ENCODE data around the gene SKAP1. TPM values are rescaled to one million over a fixed set of nuclear protein-coding genes. Genes with fewer than 3 reads are reported as not detected.
"Not testable (repeated sequence)": the region's sequence is repeated elsewhere in the genome, so short reads cannot be mapped to it uniquely, and the experiment has no call there.

Gene SKAP1
- total and polyA plus RNA-seq, 4 donors, result 1.4 to 4.9 (median 2.5) TPM

DNA sequence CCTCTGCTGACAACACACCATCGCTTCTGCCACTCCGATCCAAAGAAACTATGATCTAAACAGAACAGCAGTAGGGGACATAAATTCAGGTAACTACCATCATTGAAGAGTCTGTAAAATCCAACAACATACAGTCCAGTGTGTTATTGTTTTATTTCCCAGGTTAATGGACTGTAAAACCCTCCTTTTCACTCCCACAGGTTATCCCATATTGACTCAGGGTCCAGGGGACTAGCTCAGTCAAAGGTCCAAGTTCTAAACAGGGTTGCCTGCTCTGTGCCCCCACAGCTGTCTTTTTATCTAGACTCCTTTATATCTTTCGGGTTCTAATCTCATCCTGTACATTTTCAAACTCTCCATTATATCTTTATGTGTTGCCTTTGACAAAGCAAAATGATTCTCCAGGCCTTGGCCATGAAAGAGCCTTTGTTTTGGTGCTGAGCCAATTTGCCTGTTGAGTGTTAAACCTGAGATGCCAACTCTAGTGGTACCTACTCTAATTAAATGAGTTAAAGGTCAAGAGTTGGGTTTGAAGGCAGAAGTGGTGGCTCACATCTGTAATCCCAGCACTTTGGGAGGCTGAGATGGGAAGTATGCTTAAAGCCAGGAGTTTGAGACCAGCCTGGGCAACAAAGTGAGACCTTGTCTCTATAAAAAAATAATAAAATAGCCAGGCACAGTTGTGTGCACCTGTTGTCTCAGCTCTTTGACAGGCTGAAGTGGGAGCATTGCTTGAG is 242.0 kb downstream of the SKAP1 start:
- H3K36me3 ChIP-seq (ENCODE audit: control insufficient read depth in 4 of 4, insufficient read depth in 4 of 4, low read length in 4 of 4), result no peaks in the 10 kb centered on the region
- H3K9ac ChIP-seq (ENCODE audit: insufficient read depth in 1 of 2, low read length in 2 of 2), result no peak overlapping the region
- no peak for ATAC-seq (ENCODE audit: insufficient read depth, low FRiP score)
- WGBS, 2 donors, result 85 to 93% methylated on average over 3 of the region's 3 CpGs
- no peak overlapping the region for H3K4me3 ChIP-seq
- no peaks in the 10 kb centered on the region for H3K4me1 ChIP-seq (ENCODE audit: control insufficient read depth in 5 of 5, insufficient read depth in 5 of 5, low read length in 5 of 5)
- H3K9me3 ChIP-seq (ENCODE audit: control insufficient read depth in 4 of 4, insufficient read depth in 3 of 4, low read length in 3 of 4), result peaks cover 0 to 3% (median 0%) of the 10 kb centered on the region in 4 donors
- TF ChIP-seq, protein P1, sequence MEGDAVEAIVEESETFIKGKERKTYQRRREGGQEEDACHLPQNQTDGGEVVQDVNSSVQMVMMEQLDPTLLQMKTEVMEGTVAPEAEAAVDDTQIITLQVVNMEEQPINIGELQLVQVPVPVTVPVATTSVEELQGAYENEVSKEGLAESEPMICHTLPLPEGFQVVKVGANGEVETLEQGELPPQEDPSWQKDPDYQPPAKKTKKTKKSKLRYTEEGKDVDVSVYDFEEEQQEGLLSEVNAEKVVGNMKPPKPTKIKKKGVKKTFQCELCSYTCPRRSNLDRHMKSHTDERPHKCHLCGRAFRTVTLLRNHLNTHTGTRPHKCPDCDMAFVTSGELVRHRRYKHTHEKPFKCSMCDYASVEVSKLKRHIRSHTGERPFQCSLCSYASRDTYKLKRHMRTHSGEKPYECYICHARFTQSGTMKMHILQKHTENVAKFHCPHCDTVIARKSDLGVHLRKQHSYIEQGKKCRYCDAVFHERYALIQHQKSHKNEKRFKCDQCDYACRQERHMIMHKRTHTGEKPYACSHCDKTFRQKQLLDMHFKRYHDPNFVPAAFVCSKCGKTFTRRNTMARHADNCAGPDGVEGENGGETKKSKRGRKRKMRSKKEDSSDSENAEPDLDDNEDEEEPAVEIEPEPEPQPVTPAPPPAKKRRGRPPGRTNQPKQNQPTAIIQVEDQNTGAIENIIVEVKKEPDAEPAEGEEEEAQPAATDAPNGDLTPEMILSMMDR (IDR thresholded peaks at IDR 0.05; ENCODE audit: control extremely low read depth, extremely low read depth), result no peak
- no peak overlapping the region for H3K27ac ChIP-seq (ENCODE audit: low read depth in 1 of 2, low read length in 1 of 2)
- peaks cover 0 to 11% (median 0%) of the 10 kb centered on the region in 3 donors for H3K27me3 ChIP-seq (ENCODE audit: control insufficient read depth in 3 of 3, insufficient read depth in 3 of 3, low read length in 2 of 3)
- no peak for DNase-seq

DNA sequence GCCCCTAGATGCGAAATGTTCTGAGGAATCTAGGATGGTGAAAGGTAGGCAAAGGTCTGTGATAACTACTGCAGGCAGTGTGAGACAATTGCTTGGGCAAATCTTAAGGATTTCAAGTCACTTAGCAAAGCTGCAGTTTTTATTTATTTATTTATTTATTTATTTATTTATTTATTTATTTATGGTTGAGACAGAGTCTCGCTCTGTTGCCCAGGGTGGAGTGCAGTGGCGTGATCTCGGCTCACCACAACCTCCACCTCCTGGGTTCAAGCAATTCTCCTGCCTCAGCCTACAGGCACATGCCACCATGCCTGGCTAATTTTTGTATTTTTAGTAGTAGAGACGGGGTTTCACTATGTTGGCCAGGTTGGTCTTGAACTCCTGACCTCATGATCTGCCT is 243.7 kb downstream of the SKAP1 start:
- H3K36me3 ChIP-seq (ENCODE audit: control insufficient read depth in 4 of 4, insufficient read depth in 4 of 4, low read length in 4 of 4); H3K9ac ChIP-seq (ENCODE audit: insufficient read depth in 1 of 2, low read length in 2 of 2); H3K4me3 ChIP-seq; H3K4me1 ChIP-seq (ENCODE audit: control insufficient read depth in 5 of 5, insufficient read depth in 5 of 5, low read length in 5 of 5); H3K9me3 ChIP-seq (ENCODE audit: control insufficient read depth in 4 of 4, insufficient read depth in 3 of 4, low read length in 3 of 4); ATAC-seq (ENCODE audit: insufficient read depth, low FRiP score); DNase-seq; H3K27ac ChIP-seq (ENCODE audit: low read depth in 1 of 2, low read length in 1 of 2): not testable (repeated sequence)
- 95 to 96% methylated on average over 5 of the region's 5 CpGs for WGBS, 2 donors
- H3K27me3 ChIP-seq (ENCODE audit: control insufficient read depth in 3 of 3, insufficient read depth in 3 of 3, low read length in 2 of 3), result peaks cover 0 to 21% (median 4%) of the 10 kb centered on the region in 3 donors

DNA sequence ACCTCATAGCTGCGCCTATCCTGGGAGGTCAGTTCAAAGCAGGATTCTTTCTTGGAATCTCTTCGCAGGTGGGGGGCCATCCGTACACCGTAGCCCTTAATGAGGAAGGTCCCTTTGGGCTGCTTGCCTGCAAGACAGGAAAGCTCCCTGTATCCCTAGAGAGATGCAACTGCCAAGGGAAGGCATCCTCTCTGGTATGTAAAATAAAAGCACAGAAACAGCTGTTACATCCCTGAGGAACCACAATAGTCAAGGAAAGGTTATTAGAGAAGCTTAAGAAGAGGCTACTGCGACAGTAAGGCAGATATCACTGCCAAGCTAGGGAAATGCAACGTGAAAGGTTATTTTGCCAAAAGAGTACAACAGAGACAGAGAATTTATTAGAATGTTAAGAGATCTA is 245.3 kb downstream of the SKAP1 start:
- peaks cover 0 to 3% (median 0%) of the 10 kb centered on the region in 4 donors for H3K9me3 ChIP-seq (ENCODE audit: control insufficient read depth in 4 of 4, insufficient read depth in 3 of 4, low read length in 3 of 4)
- no peak overlapping the region for H3K9ac ChIP-seq (ENCODE audit: insufficient read depth in 1 of 2, low read length in 2 of 2)
- peaks cover 0 to 21% (median 6%) of the 10 kb centered on the region in 3 donors for H3K27me3 ChIP-seq (ENCODE audit: control insufficient read depth in 3 of 3, insufficient read depth in 3 of 3, low read length in 2 of 3)
- H3K4me3 ChIP-seq, result no peak overlapping the region
- ATAC-seq (ENCODE audit: insufficient read depth, low FRiP score) (no peak), DNase-seq (no peak)
- WGBS, 2 donors, result 80 to 91% methylated on average over 6 of the region's 6 CpGs
- H3K36me3 ChIP-seq (ENCODE audit: control insufficient read depth in 4 of 4, insufficient read depth in 4 of 4, low read length in 4 of 4), result no peaks in the 10 kb centered on the region
- TF ChIP-seq, protein P1 (IDR thresholded peaks at IDR 0.05; ENCODE audit: control extremely low read depth, extremely low read depth), result no peak
- H3K27ac ChIP-seq (ENCODE audit: low read depth in 1 of 2, low read length in 1 of 2), result no peak overlapping the region
- no peaks in the 10 kb centered on the region for H3K4me1 ChIP-seq (ENCODE audit: control insufficient read depth in 5 of 5, insufficient read depth in 5 of 5, low read length in 5 of 5)

- Histone ChIP-seq H3K36me3 (ENCODE audit: control insufficient read depth in 4 of 4, insufficient read depth in 4 of 4, low read length in 4 of 4) (peaks cover 0 to 2% (median 0%) of the 10 kb centered on the region in 4 donors), H3K27ac (ENCODE audit: low read depth in 1 of 2, low read length in 1 of 2) (no peak overlapping the region), H3K4me3 (no peak overlapping the region), H3K9me3 (ENCODE audit: control insufficient read depth in 4 of 4, insufficient read depth in 3 of 4, low read length in 3 of 4) (peaks cover 0 to 5% (median 0%) of the 10 kb centered on the region in 4 donors), H3K4me1 (ENCODE audit: control insufficient read depth in 5 of 5, insufficient read depth in 5 of 5, low read length in 5 of 5) (no peaks in the 10 kb centered on the region), H3K27me3 (ENCODE audit: control insufficient read depth in 3 of 3, insufficient read depth in 3 of 3, low read length in 2 of 3) (peaks cover 0 to 21% (median 6%) of the 10 kb centered on the region in 3 donors), H3K9ac (ENCODE audit: insufficient read depth in 1 of 2, low read length in 2 of 2) (no peak overlapping the region)
- 0 to 60% methylated on average over 1 of the region's 1 CpG for WGBS, 2 donors
- ATAC-seq (ENCODE audit: insufficient read depth, low FRiP score) (no peak), DNase-seq (peak in 2 of 3 donors; percentile 6 to 21)
- TF ChIP-seq, protein P1 (IDR thresholded peaks at IDR 0.05; ENCODE audit: control extremely low read depth, extremely low read depth), result no peak
Observed at GRCh38 chr17:48181653-48182052, 248.4 kb downstream of the SKAP1 start.
